ENCODE data around the gene PPL.

Gene PPL

DNA sequence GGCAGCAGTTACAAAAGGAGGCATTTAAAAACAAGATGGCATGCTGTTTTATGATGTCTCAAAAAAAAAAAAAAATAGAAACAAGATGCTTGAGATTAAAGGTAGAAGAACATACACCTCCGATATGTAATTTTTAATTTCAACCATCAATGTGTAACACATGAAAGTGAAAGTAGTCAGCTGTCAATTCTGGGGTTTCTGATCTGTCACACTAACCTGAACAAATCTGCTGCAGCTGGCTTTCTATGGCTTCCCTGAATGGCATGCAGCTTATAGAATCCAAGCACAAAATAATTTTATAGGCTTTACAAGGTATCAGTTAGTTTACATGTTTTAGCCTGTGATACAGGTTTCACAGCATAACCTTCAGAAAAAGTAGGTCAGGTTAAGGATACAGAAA is 103.4 kb downstream of the PPL start:
- no peak for TF ChIP-seq POLR2A (IDR thresholded peaks at IDR 0.05; ENCODE audit: low read depth, low read length)
- no peak for TF ChIP-seq POU2F2 (IDR thresholded peaks at IDR 0.05; ENCODE audit: low read depth, low read length)
- no peak for TF ChIP-seq POLR2AphosphoS5 (IDR thresholded peaks at IDR 0.05; ENCODE audit: low read depth, low read length)
- no peak for TF ChIP-seq PAX5 (IDR thresholded peaks at IDR 0.05; ENCODE audit: insufficient read depth, low read length, severe bottlenecking)
- TF ChIP-seq TAF1 (IDR thresholded peaks at IDR 0.05; ENCODE audit: low read depth, low read length): no peak
- no peak for TF ChIP-seq SPI1 (IDR thresholded peaks at IDR 0.05; ENCODE audit: low read depth, low read length)
- DNase-seq (ENCODE audit: insufficient read length, low spot score): no peak
- FAIRE-seq: no peak

DNA sequence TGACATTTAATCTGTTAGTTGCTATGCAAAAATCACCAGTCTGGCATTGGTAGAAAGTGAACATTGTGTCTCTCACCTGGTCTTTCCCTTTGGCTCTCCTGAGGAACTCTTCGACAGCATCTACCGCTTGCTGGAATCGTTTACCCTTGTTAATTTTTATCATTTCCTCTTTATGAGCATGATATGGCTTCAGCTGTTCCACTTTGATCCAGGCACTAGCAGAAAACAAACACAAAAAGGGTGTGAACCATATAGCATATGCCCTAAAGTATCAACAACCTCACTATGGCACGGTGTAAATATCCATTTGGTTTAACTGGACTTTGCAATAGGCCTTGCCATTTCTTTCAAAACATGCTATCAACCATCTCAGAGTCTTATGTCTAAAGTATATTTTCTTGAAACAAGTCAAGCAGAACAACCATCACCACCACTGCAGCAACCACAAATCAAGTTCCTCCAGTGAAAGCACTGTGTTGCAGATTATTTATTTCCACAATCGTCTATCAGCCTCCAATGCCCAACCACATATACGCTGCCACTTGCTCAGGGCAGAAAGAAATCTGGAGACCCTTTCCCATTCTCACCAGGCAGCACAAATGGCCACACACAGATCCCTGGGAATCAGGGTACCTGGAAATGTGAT is 104.1 kb downstream of the PPL start:
- no peak for DNase-seq (ENCODE audit: insufficient read length, low spot score)
- TF ChIP-seq POLR2A (IDR thresholded peaks at IDR 0.05; ENCODE audit: low read depth, low read length): no peak
- no peak for TF ChIP-seq POLR2AphosphoS5 (IDR thresholded peaks at IDR 0.05; ENCODE audit: low read depth, low read length)
- TF ChIP-seq POU2F2 (IDR thresholded peaks at IDR 0.05; ENCODE audit: low read depth, low read length): no peak
- TF ChIP-seq SPI1 (IDR thresholded peaks at IDR 0.05; ENCODE audit: low read depth, low read length): no peak
- TF ChIP-seq PAX5 (IDR thresholded peaks at IDR 0.05; ENCODE audit: insufficient read depth, low read length, severe bottlenecking): no peak
- TF ChIP-seq TAF1 (IDR thresholded peaks at IDR 0.05; ENCODE audit: low read depth, low read length): no peak

More for the DNA sequence above, 104.1 kb downstream of the PPL start:
- FAIRE-seq: no peak

All from GM12891 (cell line).